GM21447 (cell line): ENCODE results near the gene IDH3A.

Experiments
- ATAC-seq: cut with Tn5 transposase; IDR thresholded peaks from one replicate; pipeline ENCODE4 v1.9.1; 2021; ENCODE audit not compliant: unreplicated experiment

IDH3A gene

DNA sequence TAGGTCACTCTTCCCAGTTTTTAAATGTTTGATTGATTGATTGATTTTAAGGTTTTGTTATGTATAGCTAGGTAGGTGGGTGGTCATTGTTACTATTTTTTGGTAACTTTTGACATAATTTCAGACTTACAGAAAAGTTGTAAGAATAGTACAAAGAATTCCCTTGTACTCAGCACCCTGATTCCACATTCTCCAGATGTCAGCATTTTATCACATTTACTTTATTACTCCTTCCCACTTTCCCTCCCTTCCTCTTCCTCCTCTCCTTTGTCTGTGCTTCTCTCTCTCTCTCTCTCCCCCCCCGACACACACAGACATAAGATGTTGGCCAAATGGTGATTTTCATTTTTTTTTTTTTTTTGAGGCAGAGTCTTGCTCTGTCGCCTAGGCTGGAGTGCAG is 14.8 kb downstream of the IDH3A start:
- ATAC-seq = no peak

DNA sequence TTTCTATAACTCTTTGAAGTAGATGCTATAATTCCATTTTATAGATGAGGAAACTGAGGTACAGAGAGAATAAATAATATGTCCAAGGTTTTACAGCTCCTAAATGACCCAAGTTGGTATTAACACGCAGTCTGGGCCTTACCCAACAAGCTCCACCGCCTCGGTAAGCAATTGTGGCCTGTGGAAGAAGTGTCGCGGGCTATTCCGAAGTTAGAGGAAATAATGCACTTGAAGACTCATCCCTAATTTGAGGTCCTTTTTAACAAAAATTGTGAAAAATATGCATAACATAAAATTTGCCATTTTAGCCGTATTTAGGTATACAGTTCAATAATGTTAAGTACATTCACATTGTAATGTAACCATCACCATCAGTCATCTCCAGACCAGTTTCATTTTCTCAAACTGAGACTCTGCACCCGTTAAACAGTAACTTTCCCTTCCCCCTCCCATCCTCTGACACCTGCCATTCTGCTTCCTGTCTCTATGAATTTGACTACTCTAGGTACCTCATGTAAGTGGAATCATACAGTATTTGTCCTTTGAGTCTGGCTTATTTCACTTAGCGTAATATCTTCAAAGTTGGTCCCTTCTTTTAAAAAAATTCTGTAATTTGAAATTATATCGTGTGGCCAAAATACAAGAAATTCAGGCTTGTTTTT is 18.2 kb downstream of the IDH3A start:
- peak; percentile 68 for ATAC-seq

DNA sequence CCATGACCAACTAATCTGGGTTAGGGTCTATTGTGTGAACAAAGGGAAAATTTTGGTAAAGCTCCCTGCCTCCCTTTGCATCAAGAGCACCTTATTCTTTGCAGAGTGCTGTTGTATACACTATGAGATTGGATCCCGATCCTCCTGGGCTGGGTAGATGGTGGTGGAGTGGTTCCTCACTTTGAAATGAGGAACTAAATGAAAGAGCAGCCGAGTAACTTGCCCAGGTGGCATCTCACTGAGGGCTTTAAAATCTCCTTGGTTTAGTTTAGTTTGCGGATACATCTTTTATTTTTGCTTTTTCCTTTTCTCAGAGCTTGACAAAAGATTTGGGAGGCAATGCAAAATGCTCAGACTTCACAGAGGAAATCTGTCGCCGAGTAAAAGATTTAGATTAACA is 19.4 kb downstream of the IDH3A start:
- no peak for ATAC-seq

GRCh38 chr15:78170848-78171773 is 21.9 kb downstream of the IDH3A start:
- ATAC-seq = peak; percentile 69

- no peak for ATAC-seq
Observed at GRCh38 chr15:78171864-78172472, 22.8 kb downstream of the IDH3A start.

- ATAC-seq = no peak
Observed at GRCh38 chr15:78174401-78174800, 25.2 kb downstream of the IDH3A start.

GRCh38 chr15:78175330-78175729 is 26.2 kb downstream of the IDH3A start:
- ATAC-seq = no peak

- ATAC-seq = no peak
Observed at GRCh38 chr15:78177447-78177873, 28.3 kb downstream of the IDH3A start.

DNA sequence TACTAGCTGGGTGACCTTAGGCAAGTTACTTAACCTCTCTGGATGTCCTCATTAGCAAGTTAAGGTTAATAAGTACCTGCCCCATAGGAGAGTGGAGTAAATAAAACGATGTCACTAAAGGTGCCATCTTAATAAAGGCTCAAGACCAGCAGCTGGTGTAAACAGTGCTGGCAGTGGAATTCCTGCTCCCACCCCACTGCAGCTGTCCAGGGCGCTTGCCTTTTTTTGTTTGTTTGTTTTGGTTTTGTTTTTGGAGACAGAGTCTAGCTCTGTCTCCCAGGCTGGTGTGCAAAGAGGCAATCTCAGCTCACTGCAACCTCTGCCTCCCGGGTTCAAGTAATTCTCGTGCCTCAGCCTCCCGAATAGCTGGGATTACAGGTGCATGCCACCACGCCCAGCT is 28.9 kb downstream of the IDH3A start:
- ATAC-seq = no peak

- no peak for ATAC-seq
Observed at GRCh38 chr15:78179286-78179840, 30.2 kb downstream of the IDH3A start.

DNA sequence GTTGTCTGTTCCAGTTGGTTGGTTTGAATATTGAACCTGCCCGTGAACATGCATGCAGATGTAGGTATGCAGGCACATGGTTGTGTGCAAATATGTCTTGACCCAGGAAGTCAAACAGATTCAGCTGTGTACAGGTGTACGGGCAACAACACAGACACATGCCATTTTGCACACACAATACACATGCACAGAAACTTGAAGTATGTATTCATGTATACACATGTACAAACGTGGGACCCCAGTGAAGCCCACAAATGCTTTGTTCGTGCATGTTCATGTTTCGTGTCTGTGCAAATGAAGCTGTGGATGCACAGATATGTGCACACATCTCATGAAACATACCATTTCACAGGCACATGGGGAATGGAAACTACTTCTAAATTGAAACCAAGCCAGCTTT is 30.7 kb downstream of the IDH3A start:
- no peak for ATAC-seq

GRCh38 chr15:78182336-78182700 is 33.2 kb downstream of the IDH3A start:
- ATAC-seq = no peak

DNA sequence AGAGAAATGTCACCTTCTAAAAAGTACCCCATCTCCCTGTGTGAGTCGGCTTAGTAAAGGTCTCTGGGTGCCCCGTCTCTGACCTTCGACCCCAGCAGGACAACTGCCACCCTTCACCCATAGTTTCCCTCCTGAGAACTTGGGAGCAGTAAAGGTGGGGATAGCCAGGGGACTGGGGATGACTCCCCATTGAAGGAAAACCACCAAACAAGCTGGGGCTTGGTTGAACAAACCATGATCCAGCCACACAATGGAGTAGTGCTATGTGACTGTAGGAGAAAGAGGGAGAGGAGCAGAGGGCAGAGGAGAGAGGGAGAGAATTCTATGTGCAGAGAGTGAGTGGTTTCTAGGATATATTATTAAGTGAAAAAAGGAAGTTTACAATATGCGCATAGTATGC is 33.7 kb downstream of the IDH3A start:
- no peak for ATAC-seq

GRCh38 chr15:78192826-78193594 is 43.8 kb downstream of the IDH3A start:
- no peak for ATAC-seq

- no peak for ATAC-seq
Observed at GRCh38 chr15:78193731-78194567, 44.8 kb downstream of the IDH3A start.

GRCh38 chr15:78194568-78194925 is 45.4 kb downstream of the IDH3A start:
- no peak for ATAC-seq

GRCh38 chr15:78195735-78196201 is 46.6 kb downstream of the IDH3A start:
- no peak for ATAC-seq

GRCh38 chr15:78197632-78198031 is 48.5 kb downstream of the IDH3A start:
- ATAC-seq = no peak

- ATAC-seq = no peak
Observed at GRCh38 chr15:78200276-78200930, 51.2 kb downstream of the IDH3A start.
